GM10266 (cell line): ENCODE results near the gene HERC3.
"Not testable (repeated sequence)": the region's sequence is repeated elsewhere in the genome, so short reads cannot be mapped to it uniquely, and the experiment has no call there.

Experiments
- DNase-seq: peaks from one replicate; pipeline ENCODE4 v3.0.0; 2012; ENCODE audit errors: extremely low spot score
- TF ChIP-seq, protein P1 (sequence below): IDR thresholded peaks from 2 replicates; pipeline ENCODE4 v1.5.1; 2012; ENCODE audit warnings: mild to moderate bottlenecking, low read depth; ENCODE audit not compliant: control insufficient read depth, insufficient read depth; ENCODE audit errors: missing control alignments

The HERC3 gene

DNA sequence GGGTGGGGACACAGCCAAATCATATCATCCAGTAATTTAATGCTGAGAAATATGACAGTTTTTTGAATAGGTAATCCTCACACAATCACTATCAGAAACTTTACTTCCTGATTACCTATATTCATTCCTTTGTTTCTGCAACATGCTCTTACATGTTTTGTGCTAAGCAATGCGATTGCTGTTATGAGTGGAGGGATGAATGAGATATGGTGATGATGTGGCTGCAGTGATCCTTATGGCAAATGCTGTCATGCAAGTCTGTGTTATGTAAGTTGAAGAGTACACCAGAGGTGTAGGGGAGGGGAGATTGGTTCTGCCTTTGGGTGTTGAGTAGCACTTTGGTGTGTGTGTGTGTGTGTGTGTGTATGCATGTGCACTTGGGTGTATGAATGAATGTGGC, 14.6 kb downstream of the HERC3 start:
- TF ChIP-seq, protein P1, sequence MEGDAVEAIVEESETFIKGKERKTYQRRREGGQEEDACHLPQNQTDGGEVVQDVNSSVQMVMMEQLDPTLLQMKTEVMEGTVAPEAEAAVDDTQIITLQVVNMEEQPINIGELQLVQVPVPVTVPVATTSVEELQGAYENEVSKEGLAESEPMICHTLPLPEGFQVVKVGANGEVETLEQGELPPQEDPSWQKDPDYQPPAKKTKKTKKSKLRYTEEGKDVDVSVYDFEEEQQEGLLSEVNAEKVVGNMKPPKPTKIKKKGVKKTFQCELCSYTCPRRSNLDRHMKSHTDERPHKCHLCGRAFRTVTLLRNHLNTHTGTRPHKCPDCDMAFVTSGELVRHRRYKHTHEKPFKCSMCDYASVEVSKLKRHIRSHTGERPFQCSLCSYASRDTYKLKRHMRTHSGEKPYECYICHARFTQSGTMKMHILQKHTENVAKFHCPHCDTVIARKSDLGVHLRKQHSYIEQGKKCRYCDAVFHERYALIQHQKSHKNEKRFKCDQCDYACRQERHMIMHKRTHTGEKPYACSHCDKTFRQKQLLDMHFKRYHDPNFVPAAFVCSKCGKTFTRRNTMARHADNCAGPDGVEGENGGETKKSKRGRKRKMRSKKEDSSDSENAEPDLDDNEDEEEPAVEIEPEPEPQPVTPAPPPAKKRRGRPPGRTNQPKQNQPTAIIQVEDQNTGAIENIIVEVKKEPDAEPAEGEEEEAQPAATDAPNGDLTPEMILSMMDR, result no peak
- no peak for DNase-seq

DNA sequence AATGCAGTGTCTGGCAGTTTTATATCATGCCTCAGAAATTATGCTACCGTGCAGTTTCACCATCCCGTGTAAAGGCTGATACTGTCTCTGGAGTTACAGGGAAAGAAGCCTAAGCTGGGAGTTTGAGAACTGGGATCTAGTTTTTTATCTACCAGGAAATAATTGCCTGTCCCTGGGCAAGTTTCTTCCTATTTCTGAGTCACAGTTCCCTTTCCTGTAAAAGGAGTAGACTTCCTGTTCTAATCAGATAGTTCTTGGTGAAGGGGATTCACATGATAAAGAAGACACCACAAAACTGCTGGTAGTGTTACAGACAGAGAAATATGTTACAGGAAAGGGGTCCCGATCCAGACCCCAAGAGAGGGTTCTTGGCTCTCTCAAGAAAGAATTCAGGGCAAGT, 17.1 kb downstream of the HERC3 start:
- TF ChIP-seq, protein P1, result no peak
- DNase-seq, result no peak

DNA sequence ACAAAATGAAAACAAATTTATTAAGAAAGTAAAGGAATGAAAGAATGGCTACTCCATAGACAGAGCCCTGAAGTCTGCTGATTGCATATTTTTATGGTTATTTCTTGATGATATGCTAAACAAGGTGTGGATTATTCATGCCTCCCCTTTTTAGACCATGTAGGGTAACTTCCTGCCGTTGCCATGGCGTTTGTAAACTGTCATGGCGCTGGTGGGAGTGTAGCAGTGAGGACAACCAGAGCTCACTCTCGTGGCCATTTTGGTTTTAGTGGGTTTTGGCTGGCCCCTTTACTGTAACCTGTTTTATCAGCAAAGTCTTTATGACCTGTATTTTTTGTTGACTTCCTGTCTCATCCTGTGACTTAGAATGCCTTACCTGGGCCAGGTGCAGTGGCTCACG, 17.5 kb downstream of the HERC3 start:
- not testable (repeated sequence) for DNase-seq

DNA sequence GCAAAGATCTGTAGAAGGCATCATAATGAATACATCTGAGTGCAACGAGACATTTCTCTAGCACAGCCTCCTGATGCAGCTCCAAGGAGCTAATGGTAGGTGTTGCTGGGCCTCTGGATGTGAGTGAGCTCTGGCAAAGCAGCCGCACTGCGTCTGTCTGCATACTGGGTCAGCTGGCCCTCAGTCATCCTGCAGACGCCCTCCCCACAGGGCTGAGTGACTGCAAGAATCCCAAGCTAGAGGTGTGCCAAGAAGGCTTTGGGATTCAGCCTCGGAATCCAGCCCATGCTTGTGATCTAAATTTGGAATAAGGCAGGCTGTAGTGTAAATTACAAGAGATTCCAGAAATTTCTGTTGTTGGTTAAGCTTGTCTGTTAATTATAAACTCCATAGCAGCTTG, 18.5 kb downstream of the HERC3 start:
- TF ChIP-seq, protein P1, result no peak
- no peak for DNase-seq

DNA sequence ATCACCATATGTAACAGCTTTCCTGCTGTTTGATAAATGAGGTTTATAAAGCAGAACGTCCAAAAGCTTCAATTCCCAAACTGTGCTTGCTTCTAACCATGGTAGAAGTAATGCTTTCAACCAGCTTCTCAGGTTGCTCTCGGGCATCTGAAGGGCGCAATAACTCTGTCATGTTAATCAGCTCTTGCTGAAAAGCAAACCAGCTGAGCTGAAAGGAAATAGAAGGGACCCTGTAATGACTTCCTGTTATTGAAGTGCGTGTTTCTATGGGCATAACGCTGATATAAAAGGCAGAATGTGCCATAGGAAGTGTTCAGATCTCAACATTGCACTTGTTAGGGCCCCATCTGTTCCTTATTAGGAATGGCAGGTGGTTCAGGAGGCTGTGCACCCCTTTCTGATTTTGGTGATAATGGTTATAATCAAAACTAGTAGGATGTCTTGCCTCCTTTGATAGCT, 21.2 kb downstream of the HERC3 start:
- TF ChIP-seq, protein P1, result no peak
- DNase-seq, result no peak

DNA sequence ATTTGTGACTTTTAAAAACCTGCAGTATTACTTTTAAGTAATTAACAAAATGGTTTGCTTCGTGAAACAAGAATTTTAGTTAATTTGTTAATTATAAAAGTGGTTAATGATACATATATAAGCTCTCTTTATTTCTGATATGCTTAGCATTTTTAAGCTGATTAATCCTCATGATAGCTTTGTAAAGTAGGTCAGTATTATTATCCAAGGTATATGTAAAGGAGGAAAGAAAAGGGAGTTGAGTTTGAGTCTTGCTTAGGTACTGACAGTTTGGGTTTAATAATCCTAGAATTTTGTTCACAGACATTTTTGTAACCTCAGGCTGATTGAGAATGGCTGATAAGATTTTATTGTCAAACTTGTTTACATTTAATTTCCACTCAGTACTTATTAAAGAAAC, 21.8 kb downstream of the HERC3 start:
- TF ChIP-seq, protein P1, result no peak
- DNase-seq, result no peak

DNA sequence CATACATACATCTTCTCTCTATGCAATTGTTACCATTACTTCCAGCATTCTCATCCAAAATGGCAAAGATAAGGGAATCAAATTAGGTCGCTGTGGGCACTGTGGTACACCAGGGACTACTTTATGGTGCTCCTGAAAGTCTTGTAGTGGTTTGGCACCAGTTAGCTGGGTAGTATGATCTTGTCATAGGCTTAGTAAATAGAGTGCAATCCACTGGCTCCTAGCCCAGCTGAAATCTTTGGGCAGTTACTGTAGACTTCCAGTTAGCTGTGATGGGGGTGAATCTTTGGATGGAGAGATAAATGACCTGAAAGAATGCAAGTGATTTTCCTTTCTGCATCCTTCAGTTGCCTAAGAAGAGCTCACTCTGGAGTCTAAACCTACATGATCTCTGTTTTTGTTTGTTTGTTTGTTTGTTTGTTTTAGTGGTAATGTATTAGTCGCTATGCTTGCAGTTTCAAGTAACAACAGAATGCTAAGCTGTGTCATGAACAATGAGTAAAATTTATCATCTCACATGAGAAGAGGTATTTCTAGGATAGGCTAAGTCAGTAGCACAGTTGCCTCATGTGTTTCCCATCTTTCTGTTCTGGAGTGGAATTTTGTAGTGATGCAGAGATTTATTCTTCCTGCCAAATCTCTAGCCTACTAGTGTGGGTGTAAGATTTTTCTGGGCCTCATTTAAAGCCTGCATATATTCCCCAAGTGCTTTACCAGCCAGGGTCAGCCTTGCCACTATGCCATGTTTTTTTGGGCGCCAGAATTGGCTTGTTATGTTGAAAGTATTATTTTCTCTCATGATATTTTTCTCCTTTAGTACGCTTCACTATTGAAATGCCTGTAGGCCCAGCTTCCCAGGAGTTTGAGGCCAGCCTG, 24.2 kb downstream of the HERC3 start:
- TF ChIP-seq, protein P1, result no peak

More for the DNA sequence above, 24.2 kb downstream of the HERC3 start:
- DNase-seq, result no peak
